ENCODE measurements around the gene UCK2. TPM values are rescaled to one million over a fixed set of nuclear protein-coding genes. Genes with fewer than 3 reads are reported as not detected.

UCK2 gene
- total and polyA plus RNA-seq, 2 of the 8 experiments (the other 6 are each of a cell fraction or from before 2014, with no cell fraction given) = 103 to 109 TPM

DNA sequence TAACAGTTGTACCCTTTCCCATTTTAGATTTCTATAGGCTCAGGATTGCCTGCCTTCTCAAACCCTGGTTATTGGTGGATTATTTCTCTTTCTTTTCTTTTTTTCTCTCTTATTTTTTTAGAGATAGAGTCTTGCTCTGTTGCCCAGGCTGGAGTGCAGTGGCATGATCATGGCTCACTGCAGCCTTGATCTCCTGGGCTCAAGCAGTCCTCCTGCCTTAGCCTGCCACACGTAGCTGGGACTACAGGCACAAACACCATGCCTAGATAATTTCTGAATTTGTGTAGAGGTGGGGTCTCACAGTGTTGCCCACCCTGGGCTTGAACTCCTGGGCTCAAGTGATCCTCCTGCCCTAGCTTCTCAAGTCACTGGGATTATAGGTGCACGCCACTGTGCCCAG is 58.8 kb downstream of the UCK2 start:
- no peaks in the 10 kb centered on the region for H3K23me2 ChIP-seq (ENCODE audit: low read depth, low read length)
- H2BK12ac ChIP-seq (ENCODE audit: low read depth, low read length) = no peak overlapping the region
- H2BK15ac ChIP-seq (ENCODE audit: low read length) = no peak overlapping the region
- H3K36me3 ChIP-seq (ENCODE audit: control insufficient read depth in 2 of 4, insufficient read depth in 4 of 4, low read length in 3 of 4) = peaks cover 2 to 6% (median 2%) of the 10 kb centered on the region in 4 experiments; a peak in 3 of 8 replicates
- H4K91ac ChIP-seq (replicated peaks; ENCODE audit: insufficient read length, low read length) = no peak overlapping the region
- no peak overlapping the region for H3K4ac ChIP-seq (replicated peaks; ENCODE audit: insufficient read length, low read depth, low read length)
- DNase-seq (ENCODE audit: low read depth in 1 of 2, low spot score in 2 of 2) = no peak
- H3K27ac ChIP-seq (ENCODE audit: low read depth, low read length) = no peak overlapping the region
- H3K79me2 ChIP-seq (ENCODE audit: control insufficient read depth in 1 of 2, insufficient read depth in 2 of 2, low read length in 2 of 2) = peaks cover 20 to 97% of the 10 kb centered on the region in 2 experiments
- no peak overlapping the region for H2BK120ac ChIP-seq (replicated peaks; ENCODE audit: low read depth, low read length)
- TF ChIP-seq CBX5 (IDR thresholded peaks at IDR 0.05; ENCODE audit: low read depth, low read length) (no peak), POU5F1 (IDR thresholded peaks at IDR 0.05; ENCODE audit: low read depth, low read length) (no peak), HDAC6 (IDR thresholded peaks at IDR 0.05; ENCODE audit: low read depth, low read length) (no peak), KDM1A (IDR thresholded peaks at IDR 0.05; ENCODE audit: borderline replicate concordance, low read length) (no peak), ASH2L (IDR thresholded peaks at IDR 0.05; ENCODE audit: low read length) (no peak)
- WGBS, 2 experiments (ENCODE audit: extremely low coverage in 1 of 2, insufficient coverage in 1 of 2, insufficient read length in 1 of 2, insufficient replicate concordance in 2 of 2, low coverage in 1 of 2, low lambda C conversion rate in 2 of 2, missing lambda C conversion rate in 1 of 2) = 80% methylated on average over 2 of the region's 2 CpGs; no CpG with 5 or more reads in 1 of the 2 experiments
- no peak overlapping the region for H3K14ac ChIP-seq (ENCODE audit: insufficient read length)
- H3K79me1 ChIP-seq (ENCODE audit: low read depth, low read length) = peaks cover 14% of the 10 kb centered on the region
- H3K4me3 ChIP-seq (ENCODE audit: extremely low read depth in 1 of 4, insufficient read depth in 2 of 4, low read depth in 3 of 4, low read length in 4 of 4) = no peak overlapping the region
- no peak overlapping the region for H2BK5ac ChIP-seq (ENCODE audit: low read depth, low read length)
- POLR2A ChIA-PET (ENCODE audit: partially characterized antibody) = no interaction called here
- no peak overlapping the region for H2AFZ ChIP-seq (ENCODE audit: low read length)
- no peaks in the 10 kb centered on the region for H3K27me3 ChIP-seq (replicated peaks in 1 of 4; ENCODE audit: control insufficient read depth in 3 of 4, extremely low read depth in 1 of 4, insufficient read depth in 3 of 4, low read length in 3 of 4)
- no peaks in the 10 kb centered on the region for H3K9me3 ChIP-seq (ENCODE audit: insufficient read depth in 2 of 2, low read depth in 1 of 2, low read length in 1 of 2)
- FAIRE-seq = no peak
- H2BK20ac ChIP-seq (ENCODE audit: low read length) = no peak overlapping the region
- H3K23ac ChIP-seq (ENCODE audit: insufficient read length) = no peak overlapping the region
- no peak overlapping the region for H3K9ac ChIP-seq (replicated peaks in 1 of 4; ENCODE audit: extremely low read depth in 1 of 4, low read depth in 3 of 4, low read length in 3 of 4)
- peaks cover 0 to 13% (median 2%) of the 10 kb centered on the region in 4 experiments; a peak in 2 of 7 replicates for H3K4me1 ChIP-seq (replicated peaks in 1 of 4; ENCODE audit: control insufficient read depth in 3 of 4, insufficient read depth in 4 of 4, low read length in 3 of 4)
- no peak overlapping the region for H2AK5ac ChIP-seq (ENCODE audit: low read depth, low read length)
- H3K18ac ChIP-seq (ENCODE audit: extremely low read depth, low read length) = no peak overlapping the region
- H4K20me1 ChIP-seq (replicated peaks in 1 of 2; ENCODE audit: control insufficient read depth in 1 of 2, insufficient read depth in 2 of 2, low read length in 2 of 2) = peaks cover 22 to 31% of the 10 kb centered on the region in 2 experiments
- H3K4me2 ChIP-seq (ENCODE audit: insufficient read depth in 1 of 2, low read depth in 2 of 2, low read length in 2 of 2) = no peak overlapping the region
- CTCF ChIA-PET (ENCODE audit: partially characterized antibody) = interaction anchor here (1.5 kb wide), 1 partner anchor 168 kb away, joined by 3 read pairs; no protein-coding TSS in a partner anchor
- H4K5ac ChIP-seq (ENCODE audit: insufficient read length, low read depth, low read length) = no peak overlapping the region
- H4K8ac ChIP-seq (ENCODE audit: extremely low read depth, insufficient read depth, low read length) = no peak overlapping the region
- no peak overlapping the region for H3K56ac ChIP-seq (replicated peaks; ENCODE audit: insufficient read length, low read depth, low read length)

Data from H1 (cell line).